ENCODE data around the gene GNAL. TPM values are rescaled to one million over a fixed set of nuclear protein-coding genes. Genes with fewer than 3 reads are reported as not detected.
A peak's percentile ranks its signal among the peaks of the same experiment; 100 is the strongest.

GNAL gene
- total RNA-seq, 6 donors from 2014 or later: 1.00 to 6.7 (median 3.5) TPM

GRCh38 chr18:11728249-11728648 is 39.2 kb downstream of the GNAL start:
- H3K9me3 ChIP-seq: no peaks in the 10 kb centered on the region
- peaks cover 0 to 3% (median 3%) of the 10 kb centered on the region in 4 donors for H3K4me1 ChIP-seq
- TF ChIP-seq POLR2A (IDR thresholded peaks at IDR 0.05): no peak
- no peak for TF ChIP-seq POLR2AphosphoS5 (IDR thresholded peaks at IDR 0.05)
- no peak for TF ChIP-seq CTCF (IDR thresholded peaks at IDR 0.05)
- TF ChIP-seq EP300 (IDR thresholded peaks at IDR 0.05): no peak
- no peaks in the 10 kb centered on the region for H3K27me3 ChIP-seq
- H3K36me3 ChIP-seq: no peaks in the 10 kb centered on the region
- DNase-seq: no peak
- H3K4me3 ChIP-seq: no peak overlapping the region
- no peak for ATAC-seq (ENCODE audit: low FRiP score in 2 of 2)
- 32 to 50% methylated on average over 1 of the region's 1 CpG for WGBS, 2 donors
- H3K27ac ChIP-seq: no peak overlapping the region

- no peak for DNase-seq
- H3K4me3 ChIP-seq: no peak overlapping the region
- no peaks in the 10 kb centered on the region for H3K36me3 ChIP-seq
- H3K9me3 ChIP-seq: no peaks in the 10 kb centered on the region
- H3K27ac ChIP-seq: no peak overlapping the region
- ATAC-seq (ENCODE audit: low FRiP score in 2 of 2): no peak
- WGBS, 2 donors: 75 to 83% methylated on average over 6 of the region's 6 CpGs
- peaks cover 0 to 5% (median 4%) of the 10 kb centered on the region in 4 donors for H3K4me1 ChIP-seq
- no peaks in the 10 kb centered on the region for H3K27me3 ChIP-seq
- TF ChIP-seq POLR2A (IDR thresholded peaks at IDR 0.05): no peak
- no peak for TF ChIP-seq EP300 (IDR thresholded peaks at IDR 0.05)
- TF ChIP-seq CTCF (IDR thresholded peaks at IDR 0.05): no peak
- no peak for TF ChIP-seq POLR2AphosphoS5 (IDR thresholded peaks at IDR 0.05)
Observed at GRCh38 chr18:11729556-11729955, 40.5 kb downstream of the GNAL start.

- ATAC-seq (ENCODE audit: low FRiP score in 2 of 2) (peak; percentile 88 to 96), DNase-seq (peak; percentile 84 to 96)
- H3K36me3 ChIP-seq: no peaks in the 10 kb centered on the region
- peaks cover 0 to 5% (median 4%) of the 10 kb centered on the region in 4 donors for H3K4me1 ChIP-seq
- no peaks in the 10 kb centered on the region for H3K9me3 ChIP-seq
- 11 to 23% methylated on average over 10 to 16 of the region's 17 CpGs for WGBS, 2 donors
- peak overlapping the region in 3 of 4 donors; percentile 19 to 33 (median 21) for H3K4me3 ChIP-seq
- TF ChIP-seq EP300 (IDR thresholded peaks at IDR 0.05): no peak
- TF ChIP-seq POLR2A (IDR thresholded peaks at IDR 0.05): no peak
- peak; percentile 75 to 91 (median 85) for TF ChIP-seq CTCF (IDR thresholded peaks at IDR 0.05)
- no peak for TF ChIP-seq POLR2AphosphoS5 (IDR thresholded peaks at IDR 0.05)
- H3K27ac ChIP-seq: no peak overlapping the region
- H3K27me3 ChIP-seq: no peaks in the 10 kb centered on the region
Observed at GRCh38 chr18:11733031-11733430, 44.0 kb downstream of the GNAL start.

GRCh38 chr18:11736656-11737055 is 47.6 kb downstream of the GNAL start:
- no peak for TF ChIP-seq POLR2A (IDR thresholded peaks at IDR 0.05)

GRCh38 chr18:11739893-11740292 is 50.8 kb downstream of the GNAL start:
- DNase-seq (no peak), ATAC-seq (ENCODE audit: low FRiP score in 2 of 2) (no peak)
- Histone ChIP-seq H3K27me3 (no peaks in the 10 kb centered on the region), H3K4me3 (no peak overlapping the region), H3K27ac (no peak overlapping the region), H3K9me3 (no peaks in the 10 kb centered on the region), H3K36me3 (no peaks in the 10 kb centered on the region), H3K4me1 (no peaks in the 10 kb centered on the region)
- no peak for TF ChIP-seq POLR2AphosphoS5 (IDR thresholded peaks at IDR 0.05)
- TF ChIP-seq CTCF (IDR thresholded peaks at IDR 0.05): no peak
- no peak for TF ChIP-seq EP300 (IDR thresholded peaks at IDR 0.05)
- WGBS, 2 donors: 82 to 86% methylated on average over 7 of the region's 7 CpGs

More at GRCh38 chr18:11736656-11737055, 47.6 kb downstream of the GNAL start:
- 76 to 85% methylated on average over 1 of the region's 1 CpG for WGBS, 2 donors
- DNase-seq (no peak), ATAC-seq (ENCODE audit: low FRiP score in 2 of 2) (no peak)
- Histone ChIP-seq H3K36me3 (no peaks in the 10 kb centered on the region), H3K4me3 (no peak overlapping the region), H3K27ac (no peak overlapping the region), H3K9me3 (no peaks in the 10 kb centered on the region), H3K27me3 (no peaks in the 10 kb centered on the region), H3K4me1 (peaks cover 0 to 5% (median 4%) of the 10 kb centered on the region in 4 donors)
